Mammary epithelial cell (primary cell): Measurements from ENCODE around the gene STIM1.

ENCODE experiments used
- EZH2 ChIP-seq: IDR thresholded peaks from 2 replicates; pipeline ENCODE4 v1.6.1; 2012; ENCODE audit warnings: low read length, inconsistent platforms, borderline replicate concordance
- TF ChIP-seq, protein P1 (sequence below), 2 donors: IDR thresholded peaks in 1 of 2; conservative IDR thresholded peaks in 1 of 2; 2 replicates each; pipeline ENCODE4 v1.5.1; 2011 to 2012; ENCODE audit warnings: inconsistent platforms in 2 of 2, low read length in 2 of 2, mild to moderate bottlenecking in 2 of 2, control low read depth in 1 of 2, low read depth in 1 of 2; ENCODE audit not compliant: insufficient read depth in 1 of 2; ENCODE audit errors: extremely low read depth in 1 of 2

DNA sequence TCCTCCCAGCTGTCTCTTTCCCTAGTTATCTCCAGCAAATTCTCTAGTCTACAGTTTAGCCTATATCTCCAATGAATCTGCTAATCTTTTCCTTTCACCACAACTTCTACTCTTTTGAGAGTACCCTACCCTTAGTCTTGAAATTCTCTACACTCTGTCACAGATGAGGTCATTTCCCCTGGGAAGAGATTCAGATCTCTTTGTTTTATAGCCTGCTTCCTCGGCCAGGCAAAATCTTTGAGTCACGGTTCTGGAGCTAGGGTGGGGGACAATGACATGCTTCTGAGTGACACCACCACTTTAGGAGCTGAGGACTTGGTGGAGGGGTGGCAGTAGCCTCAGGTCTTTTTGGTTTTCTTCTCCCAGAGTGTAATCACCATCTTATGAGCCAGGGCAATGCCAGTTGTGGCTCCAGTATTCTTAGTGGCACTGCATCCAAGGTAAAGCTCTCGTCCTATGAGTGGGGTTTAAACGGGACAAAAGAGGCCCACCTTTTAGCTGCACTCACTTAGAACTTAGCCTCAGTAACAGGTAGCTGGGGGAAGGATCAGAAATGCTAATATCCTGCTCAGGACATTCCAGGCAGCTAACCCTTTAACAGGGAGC lies 140.6 kb downstream of the STIM1 start:
- TF ChIP-seq, protein P1, sequence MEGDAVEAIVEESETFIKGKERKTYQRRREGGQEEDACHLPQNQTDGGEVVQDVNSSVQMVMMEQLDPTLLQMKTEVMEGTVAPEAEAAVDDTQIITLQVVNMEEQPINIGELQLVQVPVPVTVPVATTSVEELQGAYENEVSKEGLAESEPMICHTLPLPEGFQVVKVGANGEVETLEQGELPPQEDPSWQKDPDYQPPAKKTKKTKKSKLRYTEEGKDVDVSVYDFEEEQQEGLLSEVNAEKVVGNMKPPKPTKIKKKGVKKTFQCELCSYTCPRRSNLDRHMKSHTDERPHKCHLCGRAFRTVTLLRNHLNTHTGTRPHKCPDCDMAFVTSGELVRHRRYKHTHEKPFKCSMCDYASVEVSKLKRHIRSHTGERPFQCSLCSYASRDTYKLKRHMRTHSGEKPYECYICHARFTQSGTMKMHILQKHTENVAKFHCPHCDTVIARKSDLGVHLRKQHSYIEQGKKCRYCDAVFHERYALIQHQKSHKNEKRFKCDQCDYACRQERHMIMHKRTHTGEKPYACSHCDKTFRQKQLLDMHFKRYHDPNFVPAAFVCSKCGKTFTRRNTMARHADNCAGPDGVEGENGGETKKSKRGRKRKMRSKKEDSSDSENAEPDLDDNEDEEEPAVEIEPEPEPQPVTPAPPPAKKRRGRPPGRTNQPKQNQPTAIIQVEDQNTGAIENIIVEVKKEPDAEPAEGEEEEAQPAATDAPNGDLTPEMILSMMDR (conservative IDR thresholded peaks at IDR 0.05 in 1 of 2, IDR thresholded peaks at IDR 0.05 in 1 of 2; ENCODE audit: extremely low read depth in 1 of 2, insufficient read depth in 1 of 2, low read depth in 1 of 2, low read length in 2 of 2): no peak
- TF ChIP-seq EZH2: no peak
